ENCODE measurements around the gene PEX13.
"Not testable (repeated sequence)": the region's sequence is repeated elsewhere in the genome, so short reads cannot be mapped to it uniquely, and the experiment has no call there.

Gene PEX13

DNA sequence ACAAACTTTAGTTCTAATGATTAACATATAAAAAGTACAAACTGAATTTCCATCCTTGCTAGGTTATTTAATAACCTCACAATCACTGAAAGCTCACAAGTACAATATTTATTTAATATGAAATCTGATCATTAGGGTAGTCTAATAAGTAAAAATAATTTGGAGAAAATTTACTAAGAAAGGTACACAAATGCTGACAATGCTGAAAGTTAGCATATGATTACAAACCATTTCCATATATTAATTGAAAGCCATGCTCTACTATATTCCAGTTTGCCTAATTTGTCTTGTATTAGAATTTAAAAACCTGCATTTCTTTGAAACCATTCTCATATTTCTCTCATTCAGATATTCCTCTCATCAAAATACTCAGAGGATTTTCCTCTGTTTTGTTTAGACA is 8.2 kb upstream of the PEX13 start:
- no peak for DNase-seq (ENCODE audit: low read depth in 3 of 3)

GRCh38 chr2:61011678-61012077 is 5.8 kb upstream of the PEX13 start:
- no peak for DNase-seq (ENCODE audit: low read depth in 3 of 3)

DNA sequence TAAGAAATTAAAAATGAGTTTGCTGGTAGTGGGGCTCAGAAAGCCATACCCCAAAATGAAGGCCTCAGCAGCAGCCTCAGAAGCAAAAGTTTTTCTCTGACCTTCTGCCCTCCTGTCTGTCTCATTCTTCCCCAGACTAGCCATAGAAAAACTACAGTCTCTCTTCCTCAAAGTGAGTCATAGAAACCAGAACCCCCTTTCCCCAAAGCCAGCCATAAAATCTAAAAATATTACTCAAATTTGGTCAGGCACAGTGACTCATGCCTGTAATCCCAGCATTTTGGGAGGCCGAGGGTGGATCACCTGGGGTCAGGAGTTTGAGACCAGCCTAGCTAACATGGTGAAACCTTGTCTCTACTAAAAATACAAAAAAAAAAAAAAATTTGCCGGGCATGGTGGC is 5.2 kb upstream of the PEX13 start:
- not testable (repeated sequence) for DNase-seq (ENCODE audit: low read depth in 3 of 3)

- no peak for DNase-seq (ENCODE audit: low read depth in 3 of 3)
Measured at GRCh38 chr2:61013382-61013781, 4.1 kb upstream of the PEX13 start.

DNA sequence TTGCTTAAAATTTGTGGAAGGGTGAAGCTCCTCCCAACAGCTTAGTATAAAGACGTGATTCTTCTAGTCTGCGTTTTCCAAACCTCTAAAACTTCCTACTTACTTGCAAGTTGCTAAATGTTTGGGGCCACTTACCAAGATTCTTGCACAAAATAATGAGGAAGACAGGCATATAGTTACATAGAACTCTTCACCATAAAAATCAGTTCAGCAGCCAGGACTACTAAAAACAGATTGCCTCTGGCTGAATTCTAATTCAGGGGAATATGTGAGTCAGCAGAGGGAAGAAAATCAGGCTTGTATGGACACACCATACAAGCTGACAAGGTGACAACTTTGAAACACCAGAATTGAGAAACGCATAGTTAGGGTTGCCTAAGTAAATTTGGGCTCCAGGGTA is 2.8 kb upstream of the PEX13 start:
- DNase-seq (ENCODE audit: low read depth in 3 of 3): no peak

- DNase-seq (ENCODE audit: low read depth in 3 of 3): no peak
Measured at GRCh38 chr2:61015976-61016375, 1.5 kb upstream of the PEX13 start.

DNA sequence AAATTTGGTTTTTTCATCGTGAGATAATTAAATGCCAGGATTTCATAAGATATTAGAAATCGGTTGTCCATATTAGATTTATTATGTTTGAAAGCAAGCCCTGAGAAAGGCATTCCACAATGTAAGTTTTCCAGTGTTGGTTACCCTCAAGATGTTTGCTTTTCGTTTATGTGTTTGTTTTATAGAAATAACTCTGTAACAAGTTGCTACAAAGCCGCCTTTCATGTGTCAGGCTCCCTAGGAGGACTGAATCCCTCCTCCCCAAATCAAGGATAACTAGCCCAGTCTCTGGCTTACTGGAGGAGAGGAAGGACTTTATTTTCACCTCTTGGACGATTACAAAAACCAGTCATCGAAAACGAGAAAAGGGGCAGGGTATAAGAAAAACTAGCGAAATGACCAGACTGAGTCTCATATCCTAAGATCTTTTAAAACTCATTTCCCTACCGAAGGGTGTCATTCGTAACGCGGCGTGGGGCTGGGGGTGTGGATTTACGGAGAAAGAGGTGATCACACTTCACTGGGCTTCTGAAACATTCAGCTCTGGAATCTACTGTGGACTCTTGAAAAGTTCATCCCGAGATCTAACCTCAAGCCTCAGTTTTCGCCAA is 1.0 kb upstream of the PEX13 start:
- DNase-seq (ENCODE audit: low read depth in 3 of 3): peak; percentile 32 to 34 (median 32)

DNA sequence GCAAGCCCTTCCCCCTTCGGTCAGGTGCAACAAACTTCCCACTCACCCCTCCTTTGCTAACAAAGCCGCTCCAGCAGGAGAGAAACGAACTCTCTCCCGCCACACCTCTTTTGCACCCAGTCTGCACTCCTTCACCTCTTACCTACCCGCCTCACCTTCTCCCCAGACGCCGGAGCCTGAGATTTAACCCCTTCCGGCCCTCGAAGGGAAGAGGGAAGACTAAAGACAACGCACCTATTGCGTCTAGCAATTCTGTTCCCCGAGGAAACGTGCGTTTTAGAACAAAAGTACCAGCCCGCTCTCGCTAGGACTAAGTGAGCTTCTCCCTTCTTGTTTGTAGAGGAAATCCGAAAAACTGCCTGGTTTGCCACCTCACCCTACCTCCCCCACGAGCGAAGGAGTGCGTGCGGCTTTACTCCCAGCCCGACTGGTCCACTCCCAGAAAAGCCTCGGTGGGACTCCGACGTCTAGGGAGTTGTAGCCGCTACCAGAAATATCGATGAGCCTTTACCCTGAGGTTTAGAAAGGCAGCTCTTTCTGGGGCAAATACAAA is 441 bp upstream of the PEX13 start:
- DNase-seq (ENCODE audit: low read depth in 3 of 3): peak; percentile 47 to 63 (median 61)

DNA sequence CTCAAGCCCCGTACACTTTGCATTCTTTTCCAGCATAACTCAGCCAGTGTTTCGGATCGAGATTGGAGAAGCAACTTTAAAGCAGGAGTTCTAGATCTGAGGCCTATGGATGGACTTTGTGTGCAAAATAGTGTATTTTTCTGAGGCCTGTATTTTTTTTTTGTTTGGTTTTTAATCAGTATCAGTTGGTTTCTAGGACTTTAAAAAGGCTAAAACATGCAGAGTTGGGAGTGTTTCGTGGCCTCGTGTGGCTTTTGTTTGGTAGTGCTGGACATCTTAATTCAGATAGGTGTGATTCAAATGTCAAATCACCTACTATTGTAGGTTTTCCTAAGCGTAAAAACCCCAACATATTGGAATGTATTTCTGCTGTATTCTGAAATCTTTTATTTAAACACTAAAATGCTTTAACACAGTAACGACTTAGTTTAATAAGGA is 817 bp downstream of the PEX13 start:
- no peak for DNase-seq (ENCODE audit: low read depth in 3 of 3)

DNA sequence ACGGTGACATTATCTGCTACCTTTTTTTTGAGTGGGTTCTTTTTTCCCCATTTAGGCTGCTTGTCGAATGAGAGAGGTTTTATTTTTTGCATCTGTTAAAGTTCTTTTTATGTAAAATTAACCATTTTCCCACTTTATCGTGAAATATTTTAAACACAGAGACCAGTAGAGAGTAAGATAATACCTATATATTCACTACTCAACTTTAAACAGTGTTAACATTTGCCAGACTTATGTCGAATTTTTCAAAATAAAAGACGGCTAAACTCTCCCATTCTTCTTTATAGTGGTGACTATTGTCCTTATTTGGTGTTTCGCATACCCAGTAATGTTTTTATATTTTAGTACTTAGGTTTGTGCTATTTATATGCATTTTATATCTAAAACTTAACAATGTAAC is 1.3 kb downstream of the PEX13 start:
- DNase-seq (ENCODE audit: low read depth in 3 of 3): no peak

DNA sequence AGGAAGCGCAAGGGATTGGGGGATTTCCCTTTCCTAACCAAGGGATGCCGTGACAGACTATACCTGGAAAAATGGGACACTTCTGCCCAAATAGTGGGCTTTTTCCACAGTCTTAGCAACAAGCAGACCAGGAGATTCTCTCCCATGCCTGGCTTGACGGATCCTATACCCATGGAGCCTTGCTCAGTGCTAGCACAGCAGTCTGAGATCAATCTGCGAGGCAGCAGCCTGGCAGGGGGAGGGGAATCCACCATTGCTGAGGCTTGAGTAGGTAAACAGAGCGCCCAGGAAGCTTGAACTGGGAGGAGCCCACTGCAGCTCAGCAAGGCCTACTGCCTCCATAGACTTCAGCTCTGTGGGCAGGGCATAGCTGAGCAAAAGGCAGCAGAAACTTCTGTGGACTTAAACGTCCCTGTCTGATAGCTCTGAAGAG is 3.7 kb downstream of the PEX13 start:
- no peak for DNase-seq (ENCODE audit: low read depth in 3 of 3)

DNA sequence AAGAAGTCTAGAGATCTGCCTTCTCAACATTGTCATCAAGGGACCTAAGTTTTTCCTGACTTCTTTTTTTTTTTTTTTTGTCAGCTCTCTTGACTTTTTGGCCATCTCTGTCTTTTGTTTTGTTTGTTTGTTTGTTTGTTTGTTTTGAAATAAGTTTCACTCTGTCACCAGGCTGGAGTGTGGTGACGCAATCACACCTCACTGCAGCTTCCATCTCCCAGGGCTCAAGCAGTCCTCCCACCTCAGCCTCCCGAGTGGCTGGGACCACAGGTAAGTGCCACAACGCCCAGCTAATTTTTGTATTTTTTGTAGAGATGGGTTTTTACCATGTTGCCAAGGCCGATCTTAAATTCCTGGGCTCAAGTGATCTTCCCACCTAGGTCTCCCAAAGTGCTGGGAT is 6.2 kb downstream of the PEX13 start:
- DNase-seq (ENCODE audit: low read depth in 3 of 3): no peak

- DNase-seq (ENCODE audit: low read depth in 3 of 3): no peak
Measured at GRCh38 chr2:61029533-61029932, 12.0 kb downstream of the PEX13 start.

DNA sequence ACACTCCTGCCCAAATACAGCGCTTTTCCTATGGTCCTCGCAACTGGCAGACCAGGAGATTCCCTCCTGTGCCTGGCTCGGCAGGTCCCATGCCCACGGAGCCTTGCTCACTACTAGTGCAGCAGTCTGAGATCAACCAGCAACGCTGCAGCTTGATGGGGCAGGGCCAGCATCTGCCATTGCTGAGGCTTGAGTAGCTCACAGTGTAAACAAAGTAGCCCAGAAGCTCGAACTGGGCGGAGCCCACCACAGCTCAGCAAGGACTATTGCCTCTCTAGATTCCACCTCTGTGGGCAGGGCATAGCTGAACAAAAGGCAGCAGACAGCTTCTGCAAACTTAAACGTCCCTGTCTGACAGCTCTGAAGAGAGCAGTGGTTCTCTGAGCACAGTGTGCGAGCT is 17.1 kb downstream of the PEX13 start:
- DNase-seq (ENCODE audit: low read depth in 3 of 3): not testable (repeated sequence)

DNA sequence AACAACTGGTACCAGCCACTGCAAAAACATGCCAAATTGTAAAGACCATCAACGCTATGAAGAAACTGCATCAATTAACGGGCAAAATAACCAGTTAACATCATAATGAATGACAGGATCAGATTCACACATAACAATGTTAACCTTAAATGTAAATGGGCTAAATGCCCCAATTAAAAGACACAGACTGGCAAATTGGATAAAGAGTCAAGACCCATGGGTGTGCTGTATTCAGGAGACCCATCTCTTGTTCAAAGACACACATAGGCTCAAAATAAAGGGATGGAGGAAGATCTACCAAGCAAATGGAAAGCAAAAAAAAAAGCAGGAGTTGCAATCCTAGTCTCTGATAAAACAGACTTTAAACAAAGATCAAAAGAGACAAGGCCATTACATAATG is 19.1 kb downstream of the PEX13 start:
- not testable (repeated sequence) for DNase-seq (ENCODE audit: low read depth in 3 of 3)

DNA sequence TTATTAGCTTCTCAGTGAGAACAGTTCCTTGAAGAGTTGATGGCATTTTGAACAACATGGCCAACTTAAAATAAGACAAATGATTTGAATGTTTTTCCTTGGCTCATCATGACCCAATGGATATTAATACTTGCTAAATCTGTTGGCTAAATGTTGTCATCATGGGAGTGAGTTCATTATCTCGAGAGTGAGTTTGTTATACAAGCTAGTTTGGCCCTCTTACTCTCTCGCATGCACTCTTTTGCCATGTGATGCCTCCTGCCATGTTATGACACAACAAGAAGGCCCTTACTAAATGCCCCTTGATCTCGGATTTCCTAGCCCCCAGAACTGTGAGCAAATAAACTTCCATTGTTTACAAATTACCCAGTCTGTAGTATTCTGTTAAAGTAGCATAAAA is 25.3 kb downstream of the PEX13 start:
- no peak for DNase-seq (ENCODE audit: low read depth in 3 of 3)

DNA sequence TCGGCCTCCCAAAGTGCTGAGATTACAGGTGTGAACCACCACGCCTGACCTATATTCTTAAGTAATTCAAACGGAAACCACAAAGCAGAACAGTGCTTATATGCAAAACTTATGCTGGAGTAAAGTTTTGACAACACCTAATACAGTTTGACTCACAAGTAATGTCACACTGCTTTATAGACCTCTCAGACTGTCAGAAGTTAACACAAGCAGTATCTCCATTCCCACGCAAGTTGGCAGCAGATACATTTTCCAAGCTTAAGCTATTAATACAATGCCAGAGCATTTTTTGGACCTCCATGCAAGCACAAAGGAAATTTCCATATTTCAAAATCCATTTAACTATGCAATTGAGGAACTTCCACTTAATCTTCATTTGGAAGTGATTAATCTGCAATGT is 27.1 kb downstream of the PEX13 start:
- no peak for DNase-seq (ENCODE audit: low read depth in 3 of 3)

GRCh38 chr2:61045226-61045625 is 27.7 kb downstream of the PEX13 start:
- no peak for DNase-seq (ENCODE audit: low read depth in 3 of 3)

DNA sequence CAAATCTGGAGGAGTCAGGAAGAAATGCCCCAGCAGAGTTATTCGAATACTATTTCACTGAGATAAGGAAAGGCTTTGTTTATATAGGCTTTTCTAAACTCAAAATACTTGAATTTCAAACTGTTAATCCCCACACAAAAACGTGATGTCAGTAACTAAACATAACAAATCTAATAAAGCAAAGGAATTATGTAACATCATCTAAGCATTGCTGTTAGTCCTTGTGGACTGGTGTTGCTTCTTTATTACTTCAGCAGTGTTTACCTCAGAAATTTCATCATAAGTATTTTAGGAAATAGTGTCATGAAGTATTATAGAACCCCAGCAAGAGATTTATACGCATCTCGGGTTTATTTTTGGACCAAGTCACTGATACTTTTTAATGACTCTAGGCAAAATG is 28.5 kb downstream of the PEX13 start:
- DNase-seq (ENCODE audit: low read depth in 3 of 3): no peak

DNA sequence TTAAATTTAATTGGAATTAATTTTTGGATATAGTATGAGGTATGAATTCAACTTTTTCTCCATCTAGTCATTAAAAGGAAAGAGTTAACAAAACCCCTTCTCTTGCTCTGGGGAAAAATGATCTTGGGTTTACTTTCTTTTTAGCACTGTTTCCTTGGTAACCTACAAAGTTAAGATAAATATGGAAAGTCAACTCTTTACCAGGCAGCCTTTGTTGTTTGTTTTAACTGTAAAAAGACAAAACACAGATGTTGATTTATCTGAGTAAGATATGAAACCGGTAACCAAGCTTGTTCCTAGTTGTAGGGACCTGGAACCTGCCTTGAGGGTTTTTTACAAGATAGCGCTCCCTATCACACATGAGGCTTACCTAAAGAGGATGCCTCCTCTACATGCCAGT is 38.0 kb downstream of the PEX13 start:
- DNase-seq (ENCODE audit: low read depth in 3 of 3): no peak

- DNase-seq (ENCODE audit: low read depth in 3 of 3): no peak
Measured at GRCh38 chr2:61057562-61057961, 40.0 kb downstream of the PEX13 start.

DNA sequence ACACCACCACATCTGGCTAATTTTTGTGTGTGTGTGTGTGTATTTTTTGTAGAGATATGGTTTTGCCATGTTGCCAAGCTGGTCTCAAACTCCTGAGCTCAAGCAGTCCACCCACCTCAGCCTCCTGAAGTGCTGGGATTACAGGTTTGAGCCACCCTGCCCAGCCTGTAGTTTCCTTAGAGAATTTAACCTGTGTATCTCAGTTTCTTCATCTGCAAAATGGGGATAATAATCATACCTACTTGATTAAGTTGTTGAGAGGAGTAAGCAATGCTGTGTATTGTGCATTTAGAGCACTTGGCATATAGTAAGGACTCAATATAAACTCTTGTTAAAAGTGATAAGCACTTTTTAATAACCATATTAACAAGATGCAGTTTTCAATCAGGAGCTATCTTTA is 41.9 kb downstream of the PEX13 start:
- DNase-seq (ENCODE audit: low read depth in 3 of 3): no peak

GRCh38 chr2:61065714-61066709 is 48.5 kb downstream of the PEX13 start, which contains the start of gene SANBR:
Gene SANBR, plus strand, starts transcription at chr2:61065871. Its CDS starts 4,480 bp downstream, at chr2:61070351.
- DNase-seq (ENCODE audit: low read depth in 3 of 3): peak; percentile 61 to 72 (median 63)
